Measurements from ENCODE around the gene ASB1. TPM values are rescaled to one million over a fixed set of nuclear protein-coding genes. Genes with fewer than 3 reads are reported as not detected.

Gene ASB1
- polyA plus RNA-seq, 1 donor, result 20.8 TPM

- WGBS (ENCODE audit: insufficient coverage, low lambda C conversion rate), result 82% methylated on average over 4 of the region's 6 CpGs
- no peaks in the 10 kb centered on the region for H3K27me3 ChIP-seq (ENCODE audit: control insufficient read depth, insufficient read depth, low read length)
- no peak for DNase-seq
Measured at GRCh38 chr2:238483021-238483420, 56.3 kb downstream of the ASB1 start.

GRCh38 chr2:238483656-238484055, 56.9 kb downstream of the ASB1 start:
- peaks cover 29% of the 10 kb centered on the region for H3K9me3 ChIP-seq (ENCODE audit: control insufficient read depth, low read depth, low read length)
- WGBS (ENCODE audit: insufficient coverage, low lambda C conversion rate), result 87% methylated on average over 3 of the region's 8 CpGs
- H3K27ac ChIP-seq (ENCODE audit: low read length), result no peak overlapping the region
- no peaks in the 10 kb centered on the region for H3K36me3 ChIP-seq (ENCODE audit: control insufficient read depth, insufficient read depth, low read length)
- no peaks in the 10 kb centered on the region for H3K27me3 ChIP-seq (ENCODE audit: control insufficient read depth, insufficient read depth, low read length)
- no peaks in the 10 kb centered on the region for H3K4me1 ChIP-seq (ENCODE audit: control insufficient read depth, insufficient read depth, low read length)
- H3K4me3 ChIP-seq (ENCODE audit: low read length), result no peak overlapping the region
- DNase-seq, result no peak

More at GRCh38 chr2:238483021-238483420, 56.3 kb downstream of the ASB1 start:
- H3K9me3 ChIP-seq (ENCODE audit: control insufficient read depth, low read depth, low read length), result peaks cover 29% of the 10 kb centered on the region
- no peak overlapping the region for H3K4me3 ChIP-seq (ENCODE audit: low read length)
- H3K36me3 ChIP-seq (ENCODE audit: control insufficient read depth, insufficient read depth, low read length), result no peaks in the 10 kb centered on the region
- H3K27ac ChIP-seq (ENCODE audit: low read length), result no peak overlapping the region
- no peaks in the 10 kb centered on the region for H3K4me1 ChIP-seq (ENCODE audit: control insufficient read depth, insufficient read depth, low read length)

- WGBS (ENCODE audit: insufficient coverage, low lambda C conversion rate), result no CpG with 5 or more reads among the region's 23 CpGs
- H3K36me3 ChIP-seq (ENCODE audit: control insufficient read depth, insufficient read depth, low read length), result no peaks in the 10 kb centered on the region
Measured at GRCh38 chr2:238484522-238485452, 58.1 kb downstream of the ASB1 start.

GRCh38 chr2:238486123-238486848, 59.6 kb downstream of the ASB1 start:
- H3K4me3 ChIP-seq (ENCODE audit: low read length), result no peak overlapping the region
- H3K27me3 ChIP-seq (ENCODE audit: control insufficient read depth, insufficient read depth, low read length), result no peaks in the 10 kb centered on the region
- no peak for DNase-seq
- no peak overlapping the region for H3K27ac ChIP-seq (ENCODE audit: low read length)
- H3K9me3 ChIP-seq (ENCODE audit: control insufficient read depth, low read depth, low read length), result peaks cover 25% of the 10 kb centered on the region
- H3K4me1 ChIP-seq (ENCODE audit: control insufficient read depth, insufficient read depth, low read length), result no peaks in the 10 kb centered on the region
- H3K36me3 ChIP-seq (ENCODE audit: control insufficient read depth, insufficient read depth, low read length), result no peaks in the 10 kb centered on the region
- WGBS (ENCODE audit: insufficient coverage, low lambda C conversion rate), result 90% methylated on average over 2 of the region's 5 CpGs

More at GRCh38 chr2:238484522-238485452, 58.1 kb downstream of the ASB1 start:
- H3K27me3 ChIP-seq (ENCODE audit: control insufficient read depth, insufficient read depth, low read length), result no peaks in the 10 kb centered on the region
- no peaks in the 10 kb centered on the region for H3K4me1 ChIP-seq (ENCODE audit: control insufficient read depth, insufficient read depth, low read length)
- DNase-seq, result no peak
- H3K4me3 ChIP-seq (ENCODE audit: low read length), result no peak overlapping the region
- peaks cover 25% of the 10 kb centered on the region for H3K9me3 ChIP-seq (ENCODE audit: control insufficient read depth, low read depth, low read length)
- no peak overlapping the region for H3K27ac ChIP-seq (ENCODE audit: low read length)

- no CpG with 5 or more reads among the region's 14 CpGs for WGBS (ENCODE audit: insufficient coverage, low lambda C conversion rate)
- Histone ChIP-seq H3K9me3 (ENCODE audit: control insufficient read depth, low read depth, low read length) (peaks cover 25% of the 10 kb centered on the region), H3K4me1 (ENCODE audit: control insufficient read depth, insufficient read depth, low read length) (no peaks in the 10 kb centered on the region), H3K36me3 (ENCODE audit: control insufficient read depth, insufficient read depth, low read length) (no peaks in the 10 kb centered on the region), H3K27me3 (ENCODE audit: control insufficient read depth, insufficient read depth, low read length) (no peaks in the 10 kb centered on the region), H3K27ac (ENCODE audit: low read length) (no peak overlapping the region), H3K4me3 (ENCODE audit: low read length) (no peak overlapping the region)
- no peak for DNase-seq
Measured at GRCh38 chr2:238487134-238487533, 60.4 kb downstream of the ASB1 start.

- H3K36me3 ChIP-seq (ENCODE audit: control insufficient read depth, insufficient read depth, low read length), result no peaks in the 10 kb centered on the region
- H3K4me1 ChIP-seq (ENCODE audit: control insufficient read depth, insufficient read depth, low read length), result no peaks in the 10 kb centered on the region
- no peaks in the 10 kb centered on the region for H3K27me3 ChIP-seq (ENCODE audit: control insufficient read depth, insufficient read depth, low read length)
- no peak overlapping the region for H3K4me3 ChIP-seq (ENCODE audit: low read length)
- WGBS (ENCODE audit: insufficient coverage, low lambda C conversion rate), result no CpG with 5 or more reads among the region's 12 CpGs
- no peak for DNase-seq
- no peak overlapping the region for H3K27ac ChIP-seq (ENCODE audit: low read length)
- H3K9me3 ChIP-seq (ENCODE audit: control insufficient read depth, low read depth, low read length), result peaks cover 25% of the 10 kb centered on the region
Measured at GRCh38 chr2:238487652-238488346, 61.1 kb downstream of the ASB1 start.

GRCh38 chr2:238488347-238488826, 61.7 kb downstream of the ASB1 start:
- H3K4me1 ChIP-seq (ENCODE audit: control insufficient read depth, insufficient read depth, low read length), result no peaks in the 10 kb centered on the region
- H3K9me3 ChIP-seq (ENCODE audit: control insufficient read depth, low read depth, low read length), result peaks cover 25% of the 10 kb centered on the region
- no peak overlapping the region for H3K27ac ChIP-seq (ENCODE audit: low read length)
- H3K27me3 ChIP-seq (ENCODE audit: control insufficient read depth, insufficient read depth, low read length), result no peaks in the 10 kb centered on the region
- H3K4me3 ChIP-seq (ENCODE audit: low read length), result no peak overlapping the region
- no CpG with 5 or more reads among the region's 10 CpGs for WGBS (ENCODE audit: insufficient coverage, low lambda C conversion rate)
- no peaks in the 10 kb centered on the region for H3K36me3 ChIP-seq (ENCODE audit: control insufficient read depth, insufficient read depth, low read length)
- no peak for DNase-seq

- Histone ChIP-seq H3K36me3 (ENCODE audit: control insufficient read depth, insufficient read depth, low read length) (no peaks in the 10 kb centered on the region), H3K27ac (ENCODE audit: low read length) (no peak overlapping the region), H3K9me3 (ENCODE audit: control insufficient read depth, low read depth, low read length) (peaks cover 25% of the 10 kb centered on the region), H3K4me1 (ENCODE audit: control insufficient read depth, insufficient read depth, low read length) (peaks cover 5% of the 10 kb centered on the region), H3K4me3 (ENCODE audit: low read length) (no peak overlapping the region), H3K27me3 (ENCODE audit: control insufficient read depth, insufficient read depth, low read length) (no peaks in the 10 kb centered on the region)
- WGBS (ENCODE audit: insufficient coverage, low lambda C conversion rate), result no CpG with 5 or more reads among the region's 14 CpGs
- no peak for DNase-seq
Measured at GRCh38 chr2:238489431-238489830, 62.7 kb downstream of the ASB1 start.

- no peak for DNase-seq
- Histone ChIP-seq H3K27ac (ENCODE audit: low read length) (no peak overlapping the region), H3K4me1 (ENCODE audit: control insufficient read depth, insufficient read depth, low read length) (peaks cover 6% of the 10 kb centered on the region), H3K9me3 (ENCODE audit: control insufficient read depth, low read depth, low read length) (peaks cover 20% of the 10 kb centered on the region), H3K4me3 (ENCODE audit: low read length) (no peak overlapping the region), H3K36me3 (ENCODE audit: control insufficient read depth, insufficient read depth, low read length) (no peaks in the 10 kb centered on the region), H3K27me3 (ENCODE audit: control insufficient read depth, insufficient read depth, low read length) (no peaks in the 10 kb centered on the region)
Measured at GRCh38 chr2:238489896-238490295, 63.2 kb downstream of the ASB1 start.

- Histone ChIP-seq H3K36me3 (ENCODE audit: control insufficient read depth, insufficient read depth, low read length) (no peaks in the 10 kb centered on the region), H3K9me3 (ENCODE audit: control insufficient read depth, low read depth, low read length) (no peaks in the 10 kb centered on the region), H3K4me3 (ENCODE audit: low read length) (no peak overlapping the region), H3K4me1 (ENCODE audit: control insufficient read depth, insufficient read depth, low read length) (peaks cover 6% of the 10 kb centered on the region), H3K27ac (ENCODE audit: low read length) (no peak overlapping the region), H3K27me3 (ENCODE audit: control insufficient read depth, insufficient read depth, low read length) (no peaks in the 10 kb centered on the region)
- WGBS (ENCODE audit: insufficient coverage, low lambda C conversion rate), result 60% methylated on average over 1 of the region's 5 CpGs
- no peak for DNase-seq
Measured at GRCh38 chr2:238492840-238493239, 66.1 kb downstream of the ASB1 start.

Measured in large intestine (tissue), 3 donors.